Osteoblast (primary cell): Measurements from ENCODE around the gene PCDHGB7. TPM values are rescaled to one million over a fixed set of nuclear protein-coding genes. Genes with fewer than 3 reads are reported as not detected.

Source experiments
- DNase-seq: peaks from one replicate; pipeline ENCODE4 v3.0.0; 2011; ENCODE audit warnings: low spot score, mixed read lengths; ENCODE audit not compliant: insufficient read length; ENCODE audit errors: missing footprints
- H2AFZ ChIP-seq: 2 replicates; pipeline ENCODE4 v1.6.0; 2011; ENCODE audit warnings: mild to moderate bottlenecking, low read length
- H3K27ac ChIP-seq: 2 replicates; pipeline ENCODE4 v1.5.1; 2011; ENCODE audit warnings: mild to moderate bottlenecking, low read depth, low read length, moderate library complexity
- H3K27me3 ChIP-seq: 2 replicates; pipeline ENCODE4 v1.6.0; 2012; ENCODE audit warnings: mild to moderate bottlenecking, control low read depth, inconsistent platforms, low read length, moderate library complexity; ENCODE audit not compliant: insufficient read depth
- H3K36me3 ChIP-seq: 2 replicates; pipeline ENCODE4 v1.5.1; 2011; ENCODE audit warnings: mild to moderate bottlenecking, low read length, control low read depth, moderate library complexity; ENCODE audit not compliant: insufficient read depth
- H3K4me1 ChIP-seq: 2 replicates; pipeline ENCODE4 v1.5.1; 2011; ENCODE audit warnings: mild to moderate bottlenecking, low read length, control low read depth, moderate library complexity; ENCODE audit not compliant: insufficient read depth
- H3K4me2 ChIP-seq: 2 replicates; pipeline ENCODE4 v1.6.0; 2011; ENCODE audit warnings: mild to moderate bottlenecking, low read length; ENCODE audit not compliant: insufficient read depth
- H3K4me3 ChIP-seq: fragments of 200-600 bp; sonication (generic); 3 replicates; pipeline ENCODE4 v1.5.1; 2012; ENCODE audit warnings: mild to moderate bottlenecking, low read length, inconsistent platforms; ENCODE audit not compliant: insufficient read depth
- H3K79me2 ChIP-seq: 2 replicates; pipeline ENCODE4 v1.6.0; 2012; ENCODE audit warnings: mild to moderate bottlenecking, low read length, control low read depth, inconsistent platforms; ENCODE audit not compliant: insufficient read depth
- H3K9me3 ChIP-seq: 2 replicates; pipeline ENCODE4 v1.5.1; 2011; ENCODE audit warnings: low read depth, low read length, control low read depth
- H4K20me1 ChIP-seq: 2 replicates; pipeline ENCODE4 v1.6.0; 2012; ENCODE audit warnings: mild to moderate bottlenecking, low read length, control low read depth; ENCODE audit not compliant: insufficient read depth
- CTCF ChIP-seq: IDR thresholded peaks from 2 replicates; pipeline ENCODE4 v1.5.1; 2011; ENCODE audit warnings: mild to moderate bottlenecking, low read depth, low read length, moderate library complexity; ENCODE audit errors: extremely low read depth
- total RNA-seq: library from RNA; depleted of rRNA; stranded (reverse); fragments of >200 nt; gene quantifications from 2 replicates; pipeline ENCODE4 v1.2.3, GENCODE V29; 2012

Gene PCDHGB7
- total RNA-seq, 1 donor, result 18.5 TPM

- Histone ChIP-seq H3K4me2 (no peak overlapping the region), H3K4me1 (peaks cover 20% of the 10 kb centered on the region), H3K79me2 (peaks cover 47% of the 10 kb centered on the region), H3K27ac (no peak overlapping the region), H3K9me3 (no peaks in the 10 kb centered on the region), H4K20me1 (no peaks in the 10 kb centered on the region), H3K36me3 (no peaks in the 10 kb centered on the region), H2AFZ (no peak overlapping the region), H3K27me3 (no peaks in the 10 kb centered on the region), H3K4me3 (no peak overlapping the region)
- TF ChIP-seq CTCF, result no peak
- no peak for DNase-seq
Measured at GRCh38 chr5:141440341-141440740, 22.9 kb downstream of the PCDHGB7 start.

GRCh38 chr5:141441571-141442170 lies 24.2 kb downstream of the PCDHGB7 start:
- H2AFZ ChIP-seq, result no peak overlapping the region
- H3K9me3 ChIP-seq, result no peaks in the 10 kb centered on the region
- H3K4me2 ChIP-seq, result no peak overlapping the region
- H3K79me2 ChIP-seq, result peaks cover 41% of the 10 kb centered on the region
- no peak for DNase-seq
- no peak for TF ChIP-seq CTCF
- no peak overlapping the region for H3K4me3 ChIP-seq
- no peaks in the 10 kb centered on the region for H4K20me1 ChIP-seq
- no peaks in the 10 kb centered on the region for H3K27me3 ChIP-seq
- no peak overlapping the region for H3K27ac ChIP-seq
- no peaks in the 10 kb centered on the region for H3K36me3 ChIP-seq
- H3K4me1 ChIP-seq, result peaks cover 12% of the 10 kb centered on the region

GRCh38 chr5:141465351-141465750 lies 47.9 kb downstream of the PCDHGB7 start:
- no peaks in the 10 kb centered on the region for H3K27me3 ChIP-seq
- H3K9me3 ChIP-seq, result no peaks in the 10 kb centered on the region
- no peak overlapping the region for H3K27ac ChIP-seq
- no peak for DNase-seq
- no peaks in the 10 kb centered on the region for H3K36me3 ChIP-seq
- no peaks in the 10 kb centered on the region for H3K4me1 ChIP-seq
- no peak overlapping the region for H3K4me2 ChIP-seq
- H3K4me3 ChIP-seq, result no peak overlapping the region
- H3K79me2 ChIP-seq, result peaks cover 17% of the 10 kb centered on the region
- TF ChIP-seq CTCF, result no peak
- H2AFZ ChIP-seq, result no peak overlapping the region
- H4K20me1 ChIP-seq, result no peaks in the 10 kb centered on the region

Other genes with a start within 250 kb of the PCDHGB7 start
- gene PCDHB7, start 245.0 kb upstream of the PCDHGB7 start, total RNA-seq, result 2.2 and 2.4 TPM in 2 replicates
- 0.36 and 0.88 TPM in 2 replicates for gene PCDHB8, start 239.9 kb upstream of the PCDHGB7 start, total RNA-seq
- 1.1 and 3.5 TPM in 2 replicates for gene PCDHB16, start 235.3 kb upstream of the PCDHGB7 start, total RNA-seq
- gene PCDHB9, start 230.5 kb upstream of the PCDHGB7 start, total RNA-seq, result 1.2 and 1.8 TPM in 2 replicates
- 2.2 and 2.7 TPM in 2 replicates for gene PCDHB10, start 225.3 kb upstream of the PCDHGB7 start, total RNA-seq
- gene PCDHB11, start 218.1 kb upstream of the PCDHGB7 start, total RNA-seq, result 1.1 and 1.8 TPM in 2 replicates
- 0.59 and 0.72 TPM in 2 replicates for gene PCDHB12, start 209.0 kb upstream of the PCDHGB7 start, total RNA-seq
- 2.1 and 2.2 TPM in 2 replicates for gene PCDHB13, start 203.8 kb upstream of the PCDHGB7 start, total RNA-seq
- gene PCDHB14, start 194.3 kb upstream of the PCDHGB7 start, total RNA-seq, result 2.7 and 2.9 TPM in 2 replicates
- 0.88 and 1.1 TPM in 2 replicates for gene PCDHB15, start 172.3 kb upstream of the PCDHGB7 start, total RNA-seq
- gene SLC25A2, start 113.6 kb upstream of the PCDHGB7 start, total RNA-seq, result 0.36 and 0.59 TPM in 2 replicates
- gene TAF7, start 96.9 kb upstream of the PCDHGB7 start, total RNA-seq, result 44.2 and 48.1 TPM in 2 replicates
- gene PCDHGA1, start 87.2 kb upstream of the PCDHGB7 start, total RNA-seq, result 1.1 and 1.5 TPM in 2 replicates
- 2.7 and 2.9 TPM in 2 replicates for gene PCDHGA2, start 78.9 kb upstream of the PCDHGB7 start, total RNA-seq
- gene PCDHGA3, start 73.8 kb upstream of the PCDHGB7 start, total RNA-seq, result 2.4 and 2.9 TPM in 2 replicates
- 3.3 and 5.0 TPM in 2 replicates for gene PCDHGB1, start 67.6 kb upstream of the PCDHGB7 start, total RNA-seq
- 6.8 and 6.9 TPM in 2 replicates for gene PCDHGA4, start 62.7 kb upstream of the PCDHGB7 start, total RNA-seq
- 4.3 and 5.6 TPM in 2 replicates for gene PCDHGB2, start 57.7 kb upstream of the PCDHGB7 start, total RNA-seq
- 2.5 and 2.7 TPM in 2 replicates for gene PCDHGA5, start 53.5 kb upstream of the PCDHGB7 start, total RNA-seq
- gene PCDHGB3, start 47.4 kb upstream of the PCDHGB7 start, total RNA-seq, result 6.2 and 8.0 TPM in 2 replicates
- 5.0 and 5.1 TPM in 2 replicates for gene PCDHGA6, start 43.8 kb upstream of the PCDHGB7 start, total RNA-seq
- 6.5 TPM in 2 replicates for gene PCDHGA7, start 34.9 kb upstream of the PCDHGB7 start, total RNA-seq
- 14.1 and 15.9 TPM in 2 replicates for gene PCDHGB4, start 30.0 kb upstream of the PCDHGB7 start, total RNA-seq
- gene PCDHGA8, start 25.0 kb upstream of the PCDHGB7 start, total RNA-seq, result 3.5 and 3.6 TPM in 2 replicates
- 21.5 and 24.2 TPM in 2 replicates for gene PCDHGB5, start 19.7 kb upstream of the PCDHGB7 start, total RNA-seq
- gene PCDHGA9, start 14.9 kb upstream of the PCDHGB7 start, total RNA-seq, result 6.2 and 6.5 TPM in 2 replicates
- gene PCDHGB6, start 9.7 kb upstream of the PCDHGB7 start, total RNA-seq, result 6.2 and 8.0 TPM in 2 replicates
- gene PCDHGA10, start 4.7 kb upstream of the PCDHGB7 start, total RNA-seq, result 23.2 and 24.8 TPM in 2 replicates
- 12.3 and 16.5 TPM in 2 replicates for gene PCDHGA11, start 3.4 kb downstream of the PCDHGB7 start, total RNA-seq
- gene PCDHGA12, start 12.8 kb downstream of the PCDHGB7 start, total RNA-seq, result 20.6 and 33.6 TPM in 2 replicates
- 59.4 and 91.3 TPM in 2 replicates for gene PCDHGC3, start 58.3 kb downstream of the PCDHGB7 start, total RNA-seq
- 2.9 and 3.8 TPM in 2 replicates for gene PCDHGC4, start 67.4 kb downstream of the PCDHGB7 start, total RNA-seq
- 3.6 and 5.3 TPM in 2 replicates for gene PCDHGC5, start 71.4 kb downstream of the PCDHGB7 start, total RNA-seq
- 18.5 and 19.2 TPM in 2 replicates for gene DIAPH1, start 201.3 kb downstream of the PCDHGB7 start, total RNA-seq
- 47.8 and 50.4 TPM in 2 replicates for gene HDAC3, start 219.2 kb downstream of the PCDHGB7 start, total RNA-seq
- gene RELL2, start 219.3 kb downstream of the PCDHGB7 start, total RNA-seq, result 4.4 and 5.1 TPM in 2 replicates
- 21.8 and 22.4 TPM in 2 replicates for gene FCHSD1, start 233.7 kb downstream of the PCDHGB7 start, total RNA-seq